Raji (cell line): ENCODE measurements around the gene CLIC4.

Source experiments
- POLR2A ChIP-seq: IDR thresholded peaks from 2 replicates; pipeline ENCODE4 v1.6.1; 2011; ENCODE audit warnings: low read depth, low read length, control low read depth; ENCODE audit not compliant: insufficient read depth

Gene CLIC4

GRCh38 chr1:24714859-24715520, 30.3 kb upstream of the CLIC4 start:
- no peak for TF ChIP-seq POLR2A

GRCh38 chr1:24715658-24716057, 29.6 kb upstream of the CLIC4 start:
- no peak for TF ChIP-seq POLR2A

GRCh38 chr1:24717887-24718650, 27.2 kb upstream of the CLIC4 start:
- no peak for TF ChIP-seq POLR2A

- no peak for TF ChIP-seq POLR2A
Measured at GRCh38 chr1:24720152-24720551, 25.1 kb upstream of the CLIC4 start.

- no peak for TF ChIP-seq POLR2A
Measured at GRCh38 chr1:24721533-24721932, 23.7 kb upstream of the CLIC4 start.

- TF ChIP-seq POLR2A: no peak
Measured at GRCh38 chr1:24724345-24725208, 20.7 kb upstream of the CLIC4 start.

- no peak for TF ChIP-seq POLR2A
Measured at GRCh38 chr1:24725209-24725651, 20.0 kb upstream of the CLIC4 start.

GRCh38 chr1:24726741-24727140, 18.5 kb upstream of the CLIC4 start:
- no peak for TF ChIP-seq POLR2A

GRCh38 chr1:24727501-24728216, 17.6 kb upstream of the CLIC4 start:
- TF ChIP-seq POLR2A: no peak

GRCh38 chr1:24728982-24729381, 16.3 kb upstream of the CLIC4 start:
- TF ChIP-seq POLR2A: no peak

GRCh38 chr1:24732186-24732885, 12.9 kb upstream of the CLIC4 start:
- TF ChIP-seq POLR2A: no peak

- no peak for TF ChIP-seq POLR2A
Measured at GRCh38 chr1:24735156-24735508, 10.1 kb upstream of the CLIC4 start.

- TF ChIP-seq POLR2A: no peak
Measured at GRCh38 chr1:24735509-24736375, 9.5 kb upstream of the CLIC4 start.
